Nephron (organoid): ENCODE measurements around the gene C8A.

Experiments used
- H3K27ac Mint-ChIP-seq, 3 experiments: 2 replicates each; pipeline ENCODE4 v1.8.0; 2020; ENCODE audit warnings: mixed read lengths in 3 of 3, mild to moderate bottlenecking in 2 of 3, moderate library complexity in 1 of 3
- H3K27me3 Mint-ChIP-seq: 2 replicates; pipeline ENCODE4 v1.8.0; 2021; ENCODE audit warnings: low read depth, mild to moderate bottlenecking, moderate library complexity, mixed read lengths
- H3K36me3 Mint-ChIP-seq: 2 replicates; pipeline ENCODE4 v1.8.0; 2020; ENCODE audit warnings: low read depth, mixed read lengths
- H3K4me1 Mint-ChIP-seq: 2 replicates; pipeline ENCODE4 v1.8.0; 2020; ENCODE audit warnings: mixed read lengths
- H3K4me3 Mint-ChIP-seq, 3 experiments: 2 replicates each; pipeline ENCODE4 v1.8.0; 2020; ENCODE audit warnings: mild to moderate bottlenecking in 3 of 3, mixed read lengths in 3 of 3, moderate library complexity in 2 of 3
- H3K9me3 Mint-ChIP-seq: 2 replicates; pipeline ENCODE4 v1.8.0; 2020; ENCODE audit warnings: mixed read lengths
- CTCF ChIP-seq, 3 experiments: fragments of 200-600 bp; sonication (generic); IDR thresholded peaks; one replicate each; pipeline ENCODE4 v1.5.0; 2021; ENCODE audit warnings: antibody characterized with exemption in 3 of 3; ENCODE audit not compliant: unreplicated experiment in 3 of 3

Gene C8A

GRCh38 chr1:56964349-56965017, 109.9 kb downstream of the C8A start:
- no peak for TF ChIP-seq CTCF (IDR thresholded peaks at IDR 0.05; ENCODE audit: unreplicated experiment in 3 of 3)
- H3K9me3 Mint-ChIP-seq = no peaks in the 10 kb centered on the region
- no peak overlapping the region for H3K27ac Mint-ChIP-seq
- H3K36me3 Mint-ChIP-seq = no peaks in the 10 kb centered on the region
- peaks cover 3% of the 10 kb centered on the region for H3K27me3 Mint-ChIP-seq
- H3K4me1 Mint-ChIP-seq = no peaks in the 10 kb centered on the region
- H3K4me3 Mint-ChIP-seq = no peak overlapping the region

DNA sequence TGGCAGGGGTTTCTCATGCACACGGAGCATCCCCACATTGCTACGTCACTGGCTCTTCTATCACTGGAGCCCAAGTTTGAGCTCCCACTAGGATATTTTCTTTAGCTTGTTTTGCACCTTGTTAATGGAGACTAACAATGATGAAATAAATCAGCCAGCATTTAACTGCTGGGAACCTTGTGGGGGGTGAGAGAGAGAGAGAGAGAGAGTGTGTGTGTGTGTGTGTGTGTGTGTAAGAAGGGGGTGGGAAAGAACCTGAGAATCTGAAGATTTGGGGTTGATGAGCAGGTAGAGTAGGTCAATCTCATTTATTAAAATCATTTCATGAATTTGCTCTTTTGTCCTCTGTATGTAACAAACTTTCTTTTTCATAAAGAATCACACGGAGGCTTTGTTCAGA, 110.6 kb downstream of the C8A start:
- Mint-ChIP-seq H3K9me3 (no peaks in the 10 kb centered on the region), H3K36me3 (no peaks in the 10 kb centered on the region), H3K27ac (no peak overlapping the region), H3K4me1 (no peaks in the 10 kb centered on the region), H3K27me3 (peaks cover 3% of the 10 kb centered on the region), H3K4me3 (no peak overlapping the region)
- TF ChIP-seq CTCF (IDR thresholded peaks at IDR 0.05; ENCODE audit: unreplicated experiment in 3 of 3) = no peak

GRCh38 chr1:56965916-56966697, 111.5 kb downstream of the C8A start, which contains the start of gene C8B:
TSS of gene C8B (minus strand) at chr1:56966015. CDS start at chr1:56965948, 67 bp downstream.
- Mint-ChIP-seq H3K4me1 (no peaks in the 10 kb centered on the region), H3K27ac (no peak within 1 kb of the TSS), H3K4me3 (no peak within 1 kb of the TSS), H3K36me3 (no peaks in the 10 kb centered on the region), H3K27me3 (peaks cover 3% of the 10 kb centered on the region), H3K9me3 (no peaks in the 10 kb centered on the region)
- no peak for TF ChIP-seq CTCF (IDR thresholded peaks at IDR 0.05; ENCODE audit: unreplicated experiment in 3 of 3)

GRCh38 chr1:56966698-56966999, 112.1 kb downstream of the C8A start:
- Mint-ChIP-seq H3K9me3 (no peaks in the 10 kb centered on the region), H3K27ac (no peak overlapping the region), H3K4me3 (no peak overlapping the region), H3K27me3 (peaks cover 3% of the 10 kb centered on the region), H3K36me3 (no peaks in the 10 kb centered on the region), H3K4me1 (no peaks in the 10 kb centered on the region)
- no peak for TF ChIP-seq CTCF (IDR thresholded peaks at IDR 0.05; ENCODE audit: unreplicated experiment in 3 of 3)

- Mint-ChIP-seq H3K4me1 (no peaks in the 10 kb centered on the region), H3K27me3 (peaks cover 3% of the 10 kb centered on the region), H3K27ac (no peak overlapping the region), H3K36me3 (no peaks in the 10 kb centered on the region), H3K9me3 (no peaks in the 10 kb centered on the region), H3K4me3 (no peak overlapping the region)
- no peak for TF ChIP-seq CTCF (IDR thresholded peaks at IDR 0.05; ENCODE audit: unreplicated experiment in 3 of 3)
Measured at GRCh38 chr1:56967355-56967754, 112.8 kb downstream of the C8A start.
